HCT116 (cell line): ENCODE results near the gene AGK. TPM values are rescaled to one million over a fixed set of nuclear protein-coding genes. Genes with fewer than 3 reads are reported as not detected.

Experiments used
- ATAC-seq: fragments of 200-7000 bp; cut with Tn5 transposase; 2 replicates; pipeline ENCODE4 v1.9.1; 2020; ENCODE audit warnings: mild to moderate bottlenecking, moderate library complexity
- BruUV-seq: library from RNA; stranded (reverse); fragments of 400-500 nt; replicated peaks from 2 replicates; lab custom pipeline; 2021; lab: Mats Ljungman, UMichigan
- CTCF ChIA-PET: fragments of 300-600 bp; sonication (Branson Sonifier 250); formaldehyde crosslinking; loops from one replicate; lab custom pipeline; 2021; ENCODE audit warnings: antibody characterized with exemption; lab: Charles Lee
- POLR2A ChIA-PET: fragments of 300-600, 350-600 bp; sonication (Branson Sonifier 250); formaldehyde crosslinking; loops from one replicate; lab custom pipeline; 2021; ENCODE audit warnings: antibody characterized with exemption; lab: Charles Lee
- RAD21 ChIA-PET, 2 experiments: fragments of 300-600 bp; sonication (Branson Sonifier 250); formaldehyde crosslinking; loops; one replicate each; lab custom pipeline; 2023; ENCODE audit warnings: low total read pairs in 2 of 2; ENCODE audit not compliant: uncharacterized antibody in 2 of 2, unreplicated experiment in 2 of 2, low non-redundant PET in 1 of 2; lab: Charles Lee
- DNase-seq: peaks from one replicate; pipeline ENCODE4 v3.0.0-alpha.2; 2010; ENCODE audit warnings: low read depth, low spot score
- H2AFZ ChIP-seq: fragments of 200-600 bp; shearing (Covaris generic), sonication (generic); 2 replicates; pipeline ENCODE4 v1.6.1; 2017; ENCODE audit warnings: low read depth, mixed run types, mixed read lengths, antibody characterized with exemption, low read length; ENCODE audit not compliant: poor library complexity, severe bottlenecking
- H3K27ac ChIP-seq: 2 replicates; pipeline ENCODE4 v1.5.1; 2012; ENCODE audit warnings: low read depth, low read length
- H3K27me3 ChIP-seq: fragments of 200-600 bp; sonication (generic); 2 replicates; pipeline ENCODE4 v1.6.1; 2016; ENCODE audit warnings: mixed run types, low read length, mixed read lengths; ENCODE audit not compliant: insufficient read depth
- H3K36me3 ChIP-seq, 2 experiments: fragments of 200-500 bp in 1 of 2; fragments of 200-600 bp in 1 of 2; sonication (Bioruptor generic) in 1 of 2; sonication (generic) in 1 of 2; 2 replicates each; pipeline versions ENCODE4 v1.5.1 to v1.6.1; 2014 to 2016; ENCODE audit warnings: low read length in 2 of 2, inconsistent platforms in 1 of 2, mixed read lengths in 1 of 2, mixed run types in 1 of 2; ENCODE audit not compliant: insufficient read depth in 2 of 2, control insufficient read depth in 1 of 2
- H3K4me1 ChIP-seq, 2 experiments: fragments of 200-600 bp in 1 of 2; sonication (generic) in 1 of 2; 2 replicates each; pipeline versions ENCODE4 v1.5.1 to v1.6.1; 2012 to 2017; ENCODE audit warnings: low read length in 2 of 2, inconsistent platforms in 1 of 2, mild to moderate bottlenecking in 1 of 2, mixed read lengths in 1 of 2, mixed run types in 1 of 2, moderate library complexity in 1 of 2; ENCODE audit not compliant: insufficient read depth in 2 of 2, control insufficient read depth in 1 of 2
- H3K4me2 ChIP-seq: fragments of 200-600 bp; sonication (generic); 2 replicates; pipeline ENCODE4 v1.6.1; 2017; ENCODE audit warnings: mixed run types, low read length, mixed read lengths
- H3K4me3 ChIP-seq, 2 experiments: fragments of 200-600 bp in 1 of 2; sonication (generic) in 1 of 2; replicated peaks in 1 of 2; 2 replicates each; pipeline ENCODE4 v1.5.1; 2011 to 2016; ENCODE audit warnings: low read length in 2 of 2, control low read depth in 1 of 2, low read depth in 1 of 2, mild to moderate bottlenecking in 1 of 2, mixed read lengths in 1 of 2, mixed run types in 1 of 2
- H3K79me2 ChIP-seq: fragments of 200-600 bp; sonication (generic); 2 replicates; pipeline ENCODE4 v1.6.1; 2017; ENCODE audit warnings: mild to moderate bottlenecking, mixed run types, low read length, moderate library complexity, mixed read lengths; ENCODE audit not compliant: insufficient read depth
- H3K9ac ChIP-seq: fragments of 200-600 bp; sonication (generic); 2 replicates; pipeline ENCODE4 v1.6.1; 2016; ENCODE audit warnings: low read length, mixed read lengths
- H3K9me2 ChIP-seq: fragments of 200-600 bp; sonication (generic), shearing (Covaris generic); 2 replicates; pipeline ENCODE4 v1.6.1; 2017; ENCODE audit warnings: mixed run types, mild to moderate bottlenecking, moderate library complexity; ENCODE audit not compliant: insufficient read depth
- H3K9me3 ChIP-seq, 2 experiments: fragments of 200-500 bp in 1 of 2; fragments of 200-600 bp in 1 of 2; sonication (Bioruptor generic) in 1 of 2; sonication (generic) in 1 of 2; 2 replicates each; pipeline ENCODE4 v1.6.1; 2014 to 2017; ENCODE audit warnings: low read length in 2 of 2, mixed read lengths in 2 of 2, inconsistent platforms in 1 of 2, low read depth in 1 of 2, mild to moderate bottlenecking in 1 of 2, mixed run types in 1 of 2, moderate library complexity in 1 of 2; ENCODE audit not compliant: control insufficient read depth in 1 of 2, insufficient read depth in 1 of 2
- H4K20me1 ChIP-seq: fragments of 200-600 bp; sonication (generic), shearing (Covaris generic); 2 replicates; pipeline ENCODE4 v1.6.1; 2017; ENCODE audit warnings: mixed run types, mild to moderate bottlenecking, moderate library complexity; ENCODE audit not compliant: insufficient read depth
- ATF3 ChIP-seq: IDR thresholded peaks from 2 replicates; pipeline ENCODE4 v1.6.1; 2012
- CBX3 ChIP-seq: IDR thresholded peaks from 2 replicates; pipeline ENCODE4 v1.6.1; 2012; ENCODE audit warnings: low read depth
- CEBPB ChIP-seq: IDR thresholded peaks from 2 replicates; pipeline ENCODE4 v1.6.1; 2012; ENCODE audit warnings: low read depth
- CTCF ChIP-seq, 3 experiments: fragments of 200-600 bp in 1 of 3; sonication (generic) in 1 of 3; IDR thresholded peaks in 2 of 3; conservative IDR thresholded peaks in 1 of 3; 2 replicates each; pipeline ENCODE4 v1.5.1; 2012 to 2017; ENCODE audit warnings: low read depth in 2 of 3, low read length in 2 of 3, antibody characterized with exemption in 1 of 3, borderline replicate concordance in 1 of 3, control low read depth in 1 of 3, mild to moderate bottlenecking in 1 of 3, mixed read lengths in 1 of 3, mixed run types in 1 of 3, moderate library complexity in 1 of 3; ENCODE audit not compliant: insufficient read depth in 1 of 3
- EGR1 ChIP-seq: IDR thresholded peaks from 2 replicates; pipeline ENCODE4 v1.6.1; 2012; ENCODE audit warnings: low read depth
- ELF1 ChIP-seq: IDR thresholded peaks from 2 replicates; pipeline ENCODE4 v1.6.1; 2012; ENCODE audit warnings: low read depth, borderline replicate concordance
- EZH2 ChIP-seq: fragments of 200-600 bp; sonication (generic); IDR thresholded peaks from 2 replicates; pipeline ENCODE4 v1.6.1; 2017; ENCODE audit warnings: antibody characterized with exemption, mixed run types
- EZH2phosphoT487 ChIP-seq: fragments of 200-600 bp; IDR thresholded peaks from 2 replicates; pipeline ENCODE4 v1.6.1; 2018; ENCODE audit warnings: antibody characterized with exemption, borderline replicate concordance
- FOSL1 ChIP-seq: IDR thresholded peaks from 2 replicates; pipeline ENCODE4 v1.6.1; 2012; ENCODE audit warnings: low read depth
- JUND ChIP-seq: IDR thresholded peaks from 2 replicates; pipeline ENCODE4 v1.6.1; 2012
- MAX ChIP-seq: IDR thresholded peaks from 2 replicates; pipeline ENCODE4 v1.6.1; 2012
- POLR2A ChIP-seq: IDR thresholded peaks from 2 replicates; pipeline ENCODE4 v1.7.0; 2011; ENCODE audit warnings: borderline replicate concordance; ENCODE audit not compliant: insufficient read depth, insufficient read length; ENCODE audit errors: extremely low read depth
- REST ChIP-seq: IDR thresholded peaks from 2 replicates; pipeline ENCODE4 v1.6.1; 2012; ENCODE audit warnings: low read depth
- SIN3A ChIP-seq: IDR thresholded peaks from 2 replicates; pipeline ENCODE4 v1.6.1; 2012; ENCODE audit warnings: low read depth
- SP1 ChIP-seq: IDR thresholded peaks from 2 replicates; pipeline ENCODE4 v1.6.1; 2012; ENCODE audit warnings: low read depth
- SRF ChIP-seq: IDR thresholded peaks from 2 replicates; pipeline ENCODE4 v1.6.1; 2012; ENCODE audit warnings: low read depth
- TCF7L2 ChIP-seq: IDR thresholded peaks from 2 replicates; pipeline ENCODE4 v1.7.0; 2011; ENCODE audit warnings: borderline replicate concordance, inconsistent platforms; ENCODE audit not compliant: insufficient read depth, insufficient read length; ENCODE audit errors: extremely low read depth
- YY1 ChIP-seq: IDR thresholded peaks from 2 replicates; pipeline ENCODE4 v1.6.1; 2011; ENCODE audit warnings: low read length, low read depth, moderate library complexity, mild to moderate bottlenecking; ENCODE audit not compliant: insufficient replicate concordance; ENCODE audit errors: extremely low read depth
- ZBTB33 ChIP-seq: IDR thresholded peaks from 2 replicates; pipeline ENCODE4 v1.6.1; 2011; ENCODE audit warnings: mild to moderate bottlenecking, low read length, moderate library complexity; ENCODE audit not compliant: insufficient replicate concordance; ENCODE audit errors: extremely low read depth
- ZFX ChIP-seq: fragments of 450-650 bp; IDR thresholded peaks from 2 replicates; pipeline ENCODE4 v1.6.1; 2017
- intact Hi-C: fragments of 100-400 bp; cut with micrococcal nuclease; formaldehyde crosslinking; loops from 2 replicates; pipeline ENCODE4 v1.10.0; 2022
- total RNA-seq: library from RNA; stranded (reverse); gene quantifications from one replicate; pipeline ENCODE4 v1.2.1, GENCODE V29; 2021; ENCODE audit not compliant: unreplicated experiment

AGK gene
- total RNA-seq, 1 experiment from 2014 or later, result 36.3 TPM

- ATAC-seq (no peak), DNase-seq (no peak)
- H3K79me2 ChIP-seq, result no peaks in the 10 kb centered on the region
- H2AFZ ChIP-seq, result no peak overlapping the region
- H3K9ac ChIP-seq, result no peak overlapping the region
- no peak overlapping the region for H3K27ac ChIP-seq
- no peak overlapping the region for H3K4me3 ChIP-seq
- H3K9me3 ChIP-seq, result no peaks in the 10 kb centered on the region
- TF ChIP-seq SP1 (no peak), ELF1 (no peak), EGR1 (no peak), ATF3 (no peak), YY1 (no peak), JUND (no peak), POLR2A (no peak), CTCF (IDR thresholded peaks at IDR 0.05 in 2 of 3, conservative IDR thresholded peaks at IDR 0.05 in 1 of 3; ENCODE audit: borderline replicate concordance in 1 of 3, insufficient read depth in 1 of 3, low read depth in 2 of 3, low read length in 2 of 3) (no peak), EZH2phosphoT487 (no peak), MAX (no peak), EZH2 (no peak), SIN3A (no peak), REST (no peak), CBX3 (no peak), SRF (no peak), TCF7L2 (no peak), CEBPB (no peak), ZBTB33 (no peak), ZFX (no peak), FOSL1 (no peak)
- CTCF ChIA-PET, result no interaction called here
- no TSS peak for BruUV-seq
- intact Hi-C loops, result no loop called here
- no peak overlapping the region for H3K4me2 ChIP-seq
- POLR2A ChIA-PET, result no interaction called here
- H3K9me2 ChIP-seq, result no peaks in the 10 kb centered on the region
- H3K4me1 ChIP-seq, result no peaks in the 10 kb centered on the region
- H4K20me1 ChIP-seq, result no peaks in the 10 kb centered on the region
- RAD21 ChIA-PET, result no interaction called here
- H3K36me3 ChIP-seq, result no peaks in the 10 kb centered on the region
- H3K27me3 ChIP-seq, result peaks cover 52% of the 10 kb centered on the region
Measured at GRCh38 chr7:141501451-141501850, 49.8 kb upstream of the AGK start.
